Stimulated activated memory B cell treated with anti-CD40 and anti-IgM and Interleukin-4, amounts not matched to agents 10 μg/mL and 1 μg/mL and 100 μg/mL, for 72 hours (primary cell): ENCODE measurements around the gene CHIC2.

ENCODE experiments used
- ATAC-seq: fragments of 150-1000 bp; cut with Tn5 transposase; 2 replicates; pipeline ENCODE4 v1.10.0; 2021
- H3K27ac Mint-ChIP-seq: one replicate; pipeline ENCODE4 v1.8.0; 2022; ENCODE audit warnings: mild to moderate bottlenecking, mixed read lengths
- H3K27me3 Mint-ChIP-seq: one replicate; pipeline ENCODE4 v1.8.0; 2022; ENCODE audit warnings: mixed read lengths
- H3K36me3 Mint-ChIP-seq: one replicate; pipeline ENCODE4 v1.8.0; 2022; ENCODE audit warnings: mixed read lengths
- H3K4me1 Mint-ChIP-seq: one replicate; pipeline ENCODE4 v1.8.0; 2022; ENCODE audit warnings: mixed read lengths
- H3K4me3 Mint-ChIP-seq: one replicate; pipeline ENCODE4 v1.8.0; 2022; ENCODE audit warnings: mild to moderate bottlenecking, moderate library complexity, mixed read lengths
- H3K9me3 Mint-ChIP-seq: one replicate; pipeline ENCODE4 v1.8.0; 2022; ENCODE audit warnings: mixed read lengths

Gene CHIC2

GRCh38 chr4:54097152-54097551 is 32.7 kb upstream of the CHIC2 start:
- Mint-ChIP-seq H3K4me1 (peaks cover 54% of the 10 kb centered on the region), H3K4me3 (no peak overlapping the region), H3K27me3 (peaks cover 99% of the 10 kb centered on the region), H3K36me3 (no peaks in the 10 kb centered on the region), H3K27ac (no peak overlapping the region), H3K9me3 (no peaks in the 10 kb centered on the region)
- ATAC-seq: no peak

- Mint-ChIP-seq H3K27me3 (peaks cover 100% of the 10 kb centered on the region), H3K4me1 (peaks cover 56% of the 10 kb centered on the region), H3K27ac (no peak overlapping the region), H3K36me3 (no peaks in the 10 kb centered on the region), H3K4me3 (no peak overlapping the region), H3K9me3 (no peaks in the 10 kb centered on the region)
- ATAC-seq: no peak
Measured at GRCh38 chr4:54096295-54096962, 32.0 kb upstream of the CHIC2 start.

GRCh38 chr4:54095110-54095825 is 30.9 kb upstream of the CHIC2 start:
- Mint-ChIP-seq H3K27me3 (peaks cover 96% of the 10 kb centered on the region), H3K9me3 (no peaks in the 10 kb centered on the region), H3K36me3 (no peaks in the 10 kb centered on the region), H3K4me3 (no peak overlapping the region), H3K4me1 (peaks cover 53% of the 10 kb centered on the region), H3K27ac (no peak overlapping the region)
- no peak for ATAC-seq

GRCh38 chr4:54094451-54094850 is 30.0 kb upstream of the CHIC2 start:
- H3K4me3 Mint-ChIP-seq: no peak overlapping the region
- peaks cover 44% of the 10 kb centered on the region for H3K4me1 Mint-ChIP-seq
- H3K27me3 Mint-ChIP-seq: peaks cover 88% of the 10 kb centered on the region
- H3K9me3 Mint-ChIP-seq: no peaks in the 10 kb centered on the region
- H3K36me3 Mint-ChIP-seq: no peaks in the 10 kb centered on the region
- H3K27ac Mint-ChIP-seq: no peak overlapping the region
- no peak for ATAC-seq

GRCh38 chr4:54093324-54094240 is 29.2 kb upstream of the CHIC2 start:
- H3K9me3 Mint-ChIP-seq: no peaks in the 10 kb centered on the region
- no peak for ATAC-seq
- H3K4me3 Mint-ChIP-seq: peak overlapping the region; percentile 18
- no peak overlapping the region for H3K27ac Mint-ChIP-seq
- H3K27me3 Mint-ChIP-seq: peaks cover 83% of the 10 kb centered on the region
- H3K4me1 Mint-ChIP-seq: peaks cover 36% of the 10 kb centered on the region
- no peaks in the 10 kb centered on the region for H3K36me3 Mint-ChIP-seq

GRCh38 chr4:54092405-54093323 is 28.3 kb upstream of the CHIC2 start:
- H3K9me3 Mint-ChIP-seq: no peaks in the 10 kb centered on the region
- H3K4me3 Mint-ChIP-seq: peak overlapping the region; percentile 79
- no peak for ATAC-seq
- H3K36me3 Mint-ChIP-seq: no peaks in the 10 kb centered on the region
- peaks cover 80% of the 10 kb centered on the region for H3K27me3 Mint-ChIP-seq
- H3K27ac Mint-ChIP-seq: no peak overlapping the region
- peaks cover 34% of the 10 kb centered on the region for H3K4me1 Mint-ChIP-seq

- Mint-ChIP-seq H3K4me3 (peak overlapping the region; percentile 79), H3K4me1 (peaks cover 34% of the 10 kb centered on the region), H3K27ac (peak overlapping the region; percentile 0), H3K27me3 (peaks cover 72% of the 10 kb centered on the region), H3K9me3 (no peaks in the 10 kb centered on the region), H3K36me3 (no peaks in the 10 kb centered on the region)
- ATAC-seq: peak; percentile 77
Measured at GRCh38 chr4:54091637-54092404, 27.4 kb upstream of the CHIC2 start.

- ATAC-seq: peak; percentile 67
- Mint-ChIP-seq H3K9me3 (no peaks in the 10 kb centered on the region), H3K27ac (no peak overlapping the region), H3K36me3 (no peaks in the 10 kb centered on the region), H3K27me3 (peaks cover 64% of the 10 kb centered on the region), H3K4me1 (peaks cover 27% of the 10 kb centered on the region), H3K4me3 (peak overlapping the region; percentile 45)
Measured at GRCh38 chr4:54090804-54091623, 26.6 kb upstream of the CHIC2 start.

- Mint-ChIP-seq H3K27ac (no peak overlapping the region), H3K4me1 (peaks cover 27% of the 10 kb centered on the region), H3K9me3 (no peaks in the 10 kb centered on the region), H3K36me3 (no peaks in the 10 kb centered on the region), H3K27me3 (peaks cover 58% of the 10 kb centered on the region), H3K4me3 (no peak overlapping the region)
- ATAC-seq: no peak
Measured at GRCh38 chr4:54090404-54090803, 26.0 kb upstream of the CHIC2 start.

GRCh38 chr4:54089875-54090274 is 25.5 kb upstream of the CHIC2 start:
- Mint-ChIP-seq H3K36me3 (no peaks in the 10 kb centered on the region), H3K4me1 (peaks cover 27% of the 10 kb centered on the region), H3K27me3 (peaks cover 53% of the 10 kb centered on the region), H3K27ac (no peak overlapping the region), H3K4me3 (no peak overlapping the region), H3K9me3 (no peaks in the 10 kb centered on the region)
- no peak for ATAC-seq

GRCh38 chr4:54085284-54085683 is 20.9 kb upstream of the CHIC2 start:
- ATAC-seq: no peak
- Mint-ChIP-seq H3K27ac (no peak overlapping the region), H3K9me3 (no peaks in the 10 kb centered on the region), H3K4me1 (no peaks in the 10 kb centered on the region), H3K4me3 (no peak overlapping the region), H3K27me3 (peaks cover 23% of the 10 kb centered on the region), H3K36me3 (no peaks in the 10 kb centered on the region)

GRCh38 chr4:54082168-54082567 is 17.8 kb upstream of the CHIC2 start:
- no peak overlapping the region for H3K27ac Mint-ChIP-seq
- H3K4me1 Mint-ChIP-seq: no peaks in the 10 kb centered on the region

GRCh38 chr4:54077812-54078211 is 13.4 kb upstream of the CHIC2 start:
- no peaks in the 10 kb centered on the region for H3K36me3 Mint-ChIP-seq
- no peaks in the 10 kb centered on the region for H3K4me1 Mint-ChIP-seq
- no peak for ATAC-seq
- no peaks in the 10 kb centered on the region for H3K27me3 Mint-ChIP-seq
- no peak overlapping the region for H3K4me3 Mint-ChIP-seq
- H3K9me3 Mint-ChIP-seq: no peaks in the 10 kb centered on the region
- H3K27ac Mint-ChIP-seq: no peak overlapping the region

More at GRCh38 chr4:54082168-54082567, 17.8 kb upstream of the CHIC2 start:
- Mint-ChIP-seq H3K4me3 (no peak overlapping the region), H3K9me3 (no peaks in the 10 kb centered on the region), H3K27me3 (peaks cover 13% of the 10 kb centered on the region), H3K36me3 (no peaks in the 10 kb centered on the region)
- no peak for ATAC-seq
